Bronchial epithelial cell (primary cell): ENCODE measurements around the gene IFIT1. TPM values are rescaled to one million over a fixed set of nuclear protein-coding genes. Genes with fewer than 3 reads are reported as not detected.
"Not testable (repeated sequence)": the region's sequence is repeated elsewhere in the genome, so short reads cannot be mapped to it uniquely, and the experiment has no call there.

Source experiments
- DNase-seq: peaks from one replicate; pipeline ENCODE4 v3.0.0-alpha.2; 2010; ENCODE audit warnings: low read depth
- FAIRE-seq: peaks from 2 replicates; lab custom pipeline; 2011; peaks lifted over from hg19 to GRCh38; lab: Jason Lieb, UNC
- H3K27me3 ChIP-seq: 2 replicates; pipeline ENCODE4 v1.5.1; 2011; ENCODE audit warnings: low read length; ENCODE audit not compliant: control insufficient read depth, insufficient read depth
- H3K36me3 ChIP-seq: 2 replicates; pipeline ENCODE4 v1.5.1; 2011; ENCODE audit warnings: low read length; ENCODE audit not compliant: control insufficient read depth, insufficient read depth
- H3K4me3 ChIP-seq: 2 replicates; pipeline ENCODE4 v1.5.1; 2011; ENCODE audit warnings: mild to moderate bottlenecking, low read depth, low read length, control low read depth
- CTCF ChIP-seq: IDR thresholded peaks from 2 replicates; pipeline ENCODE4 v1.5.1; 2011; ENCODE audit warnings: mild to moderate bottlenecking, moderate library complexity, low read length, control low read depth, inconsistent platforms; ENCODE audit not compliant: insufficient read depth, severe bottlenecking
- total RNA-seq: library from RNA; depleted of rRNA; stranded (reverse); fragments of >200 nt; gene quantifications from 2 replicates; pipeline ENCODE4 v1.2.1, GENCODE V29; 2014

IFIT1 gene
- total RNA-seq, 1 donor from 2014 or later: 0.26 TPM

- TF ChIP-seq CTCF: peak; percentile 7
- H3K27me3 ChIP-seq: no peaks in the 10 kb centered on the region
- H3K4me3 ChIP-seq: no peak overlapping the region
- FAIRE-seq (no peak), DNase-seq (peak; percentile 35)
- no peaks in the 10 kb centered on the region for H3K36me3 ChIP-seq
Measured at GRCh38 chr10:89389254-89389653, 3.2 kb upstream of the IFIT1 start.

- no peak for FAIRE-seq
- H3K27me3 ChIP-seq: no peaks in the 10 kb centered on the region
Measured at GRCh38 chr10:89390476-89391225, 1.8 kb upstream of the IFIT1 start.

GRCh38 chr10:89391226-89391576 lies 1.2 kb upstream of the IFIT1 start:
- not testable (repeated sequence) for H3K27me3 ChIP-seq, H3K36me3 ChIP-seq, FAIRE-seq, DNase-seq, H3K4me3 ChIP-seq

More at GRCh38 chr10:89390476-89391225, 1.8 kb upstream of the IFIT1 start:
- H3K36me3 ChIP-seq: no peaks in the 10 kb centered on the region
- no peak overlapping the region for H3K4me3 ChIP-seq
- TF ChIP-seq CTCF: no peak
- DNase-seq: no peak

- no peak for TF ChIP-seq CTCF
- peak; percentile 13 for DNase-seq
- FAIRE-seq: no peak
- H3K27me3 ChIP-seq: no peaks in the 10 kb centered on the region
- H3K36me3 ChIP-seq: no peaks in the 10 kb centered on the region
- H3K4me3 ChIP-seq: no peak overlapping the region
Measured at GRCh38 chr10:89392974-89393373, 551 bp downstream of the IFIT1 start.

- FAIRE-seq (no peak), DNase-seq (peak; percentile 28)
- TF ChIP-seq CTCF: no peak
- Histone ChIP-seq H3K36me3 (no peaks in the 10 kb centered on the region), H3K27me3 (no peaks in the 10 kb centered on the region), H3K4me3 (no peak overlapping the region)
Measured at GRCh38 chr10:89393898-89394297, 1.5 kb downstream of the IFIT1 start.

- H3K36me3 ChIP-seq: no peaks in the 10 kb centered on the region
- FAIRE-seq (no peak), DNase-seq (no peak)
- H3K27me3 ChIP-seq: no peaks in the 10 kb centered on the region
- TF ChIP-seq CTCF: no peak
- no peak overlapping the region for H3K4me3 ChIP-seq
Measured at GRCh38 chr10:89395141-89395540, 2.7 kb downstream of the IFIT1 start.
